ENCODE measurements around the gene HS3ST4. TPM values are rescaled to one million over a fixed set of nuclear protein-coding genes. Genes with fewer than 3 reads are reported as not detected.

Gene HS3ST4
- total and polyA plus RNA-seq, 2 donors (not counting 3 experiments of a cell fraction or from before 2014, with no cell fraction given): not detected

DNA sequence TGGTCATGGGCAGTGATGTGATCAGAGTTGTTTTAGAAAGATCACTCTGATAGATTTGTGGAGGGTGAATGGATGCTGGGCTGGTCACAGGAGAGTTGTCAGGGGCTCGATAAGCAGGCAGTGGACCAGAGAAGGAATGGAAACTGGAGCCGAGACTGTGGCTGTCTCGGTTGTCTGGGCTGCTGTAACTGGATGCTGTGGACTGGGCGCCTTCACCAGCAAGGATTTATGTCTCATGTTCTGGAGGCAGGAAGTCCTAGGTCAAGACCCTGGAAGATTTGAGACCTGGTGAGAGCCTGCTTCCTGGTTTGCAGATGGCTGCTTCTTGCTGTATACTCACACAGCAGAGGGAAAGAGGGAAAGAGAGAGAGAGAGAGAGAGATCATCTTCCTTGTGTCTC lies 203.6 kb downstream of the HS3ST4 start:
- Histone ChIP-seq H2AFZ (ENCODE audit: low read depth, low read length) (no peak overlapping the region), H3K27ac (ENCODE audit: insufficient read depth, low read depth, low read length) (no peak overlapping the region), H3K79me2 (ENCODE audit: control insufficient read depth, insufficient read depth, low read length) (no peaks in the 10 kb centered on the region), H3K4me3 (replicated peaks in 1 of 3; ENCODE audit: insufficient read depth in 1 of 3, low read depth in 1 of 3, low read length in 3 of 3) (no peak overlapping the region), H4K20me1 (replicated peaks; ENCODE audit: control insufficient read depth, extremely low read depth, insufficient read depth, low read length) (no peaks in the 10 kb centered on the region), H3K4me2 (ENCODE audit: insufficient read depth, low read length) (no peak overlapping the region), H3K4me1 (ENCODE audit: control insufficient read depth, extremely low read depth, insufficient read depth, low read length) (no peaks in the 10 kb centered on the region), H3K36me3 (ENCODE audit: control insufficient read depth in 2 of 2, extremely low read depth in 1 of 2, insufficient read depth in 2 of 2, low read length in 2 of 2) (no peaks in the 10 kb centered on the region), H3K9me3 (replicated peaks; ENCODE audit: control insufficient read depth, insufficient read depth, low read length) (peaks cover 7% of the 10 kb centered on the region), H3K9me1 (replicated peaks; ENCODE audit: control insufficient read depth, extremely low read depth, insufficient read depth, low read length) (no peaks in the 10 kb centered on the region), H3K9ac (replicated peaks; ENCODE audit: extremely low read depth, insufficient read depth, low read length) (no peak overlapping the region), H3K27me3 (ENCODE audit: control insufficient read depth in 2 of 2, insufficient read depth in 2 of 2, low read length in 2 of 2) (no peaks in the 10 kb centered on the region)
- dilution Hi-C loops (cut with MboI; ENCODE audit: extremely low pct_ligation_motif_present, low sequenced_read_pairs): no loop called here
- BruUV-seq (replicated peaks): no TSS peak
- intact Hi-C loops (cut with micrococcal nuclease): no loop called here
- FAIRE-seq: no peak
- CTCF ChIA-PET: no interaction called here
- TF ChIP-seq POLR2A (IDR thresholded peaks at IDR 0.05; ENCODE audit: low read depth, low read length): no peak
- no peak for TF ChIP-seq MYC (IDR thresholded peaks at IDR 0.05; ENCODE audit: low read depth, low read length)
- TF ChIP-seq GATA2 (IDR thresholded peaks at IDR 0.05; ENCODE audit: insufficient read depth, insufficient read length, low read depth, low read length): no peak
- TF ChIP-seq JUN (IDR thresholded peaks at IDR 0.05; ENCODE audit: borderline replicate concordance, insufficient read depth, insufficient read length, low read depth): no peak
- TF ChIP-seq EZH2 (IDR thresholded peaks at IDR 0.05; ENCODE audit: borderline replicate concordance, low read depth, low read length, severe bottlenecking): no peak
- no peak for TF ChIP-seq FOS (IDR thresholded peaks at IDR 0.05; ENCODE audit: borderline replicate concordance, insufficient read depth, low read length)
- TF ChIP-seq, protein P1, sequence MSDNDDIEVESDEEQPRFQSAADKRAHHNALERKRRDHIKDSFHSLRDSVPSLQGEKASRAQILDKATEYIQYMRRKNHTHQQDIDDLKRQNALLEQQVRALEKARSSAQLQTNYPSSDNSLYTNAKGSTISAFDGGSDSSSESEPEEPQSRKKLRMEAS (IDR thresholded peaks at IDR 0.05; ENCODE audit: insufficient read depth, insufficient read length): no peak
- TF ChIP-seq, protein P2, sequence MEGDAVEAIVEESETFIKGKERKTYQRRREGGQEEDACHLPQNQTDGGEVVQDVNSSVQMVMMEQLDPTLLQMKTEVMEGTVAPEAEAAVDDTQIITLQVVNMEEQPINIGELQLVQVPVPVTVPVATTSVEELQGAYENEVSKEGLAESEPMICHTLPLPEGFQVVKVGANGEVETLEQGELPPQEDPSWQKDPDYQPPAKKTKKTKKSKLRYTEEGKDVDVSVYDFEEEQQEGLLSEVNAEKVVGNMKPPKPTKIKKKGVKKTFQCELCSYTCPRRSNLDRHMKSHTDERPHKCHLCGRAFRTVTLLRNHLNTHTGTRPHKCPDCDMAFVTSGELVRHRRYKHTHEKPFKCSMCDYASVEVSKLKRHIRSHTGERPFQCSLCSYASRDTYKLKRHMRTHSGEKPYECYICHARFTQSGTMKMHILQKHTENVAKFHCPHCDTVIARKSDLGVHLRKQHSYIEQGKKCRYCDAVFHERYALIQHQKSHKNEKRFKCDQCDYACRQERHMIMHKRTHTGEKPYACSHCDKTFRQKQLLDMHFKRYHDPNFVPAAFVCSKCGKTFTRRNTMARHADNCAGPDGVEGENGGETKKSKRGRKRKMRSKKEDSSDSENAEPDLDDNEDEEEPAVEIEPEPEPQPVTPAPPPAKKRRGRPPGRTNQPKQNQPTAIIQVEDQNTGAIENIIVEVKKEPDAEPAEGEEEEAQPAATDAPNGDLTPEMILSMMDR (IDR thresholded peaks at IDR 0.05; ENCODE audit: extremely low read depth in 1 of 2, insufficient read depth in 1 of 2, low read depth in 1 of 2, low read length in 2 of 2): no peak
- POLR2A ChIA-PET: no interaction called here
- DNase-seq (ENCODE audit: low read depth, low spot score): no peak

Data from endothelial cell of umbilical vein (primary cell).